Parathyroid adenoma (tissue), 2 donors: ENCODE results near the gene YBX2.
A peak's percentile ranks its signal among the peaks of the same experiment; 100 is the strongest.

ENCODE experiments used
- H2AFZ ChIP-seq: fragments of 300-600 bp; sonication (generic); one replicate; pipeline ENCODE4 v1.7.0; 2017; ENCODE audit warnings: antibody characterized with exemption, mild to moderate bottlenecking
- H3K27ac ChIP-seq: fragments of 300-600 bp; sonication (generic); one replicate; pipeline ENCODE4 v1.7.0; 2017
- H3K27me3 ChIP-seq: fragments of 300-600 bp; sonication (generic); one replicate; pipeline ENCODE4 v1.7.0; 2017; ENCODE audit warnings: low read length; ENCODE audit not compliant: control insufficient read depth, insufficient read depth
- H3K36me3 ChIP-seq: fragments of 300-600 bp; sonication (generic); one replicate; pipeline ENCODE4 v1.7.0; 2017; ENCODE audit warnings: low read length; ENCODE audit not compliant: control insufficient read depth, insufficient read depth
- H3K4me1 ChIP-seq: fragments of 300-600 bp; sonication (generic); one replicate; pipeline ENCODE4 v1.7.0; 2017; ENCODE audit warnings: control low read depth
- H3K4me2 ChIP-seq: fragments of 300-600 bp; sonication (generic); one replicate; pipeline ENCODE4 v1.7.0; 2017; ENCODE audit warnings: low read length
- H3K4me3 ChIP-seq: fragments of 300-600 bp; sonication (generic); one replicate; pipeline ENCODE4 v1.7.0; 2017; ENCODE audit warnings: low read depth, low read length
- H3K79me2 ChIP-seq: fragments of 300-600 bp; sonication (generic); one replicate; pipeline ENCODE4 v1.7.0; 2017; ENCODE audit warnings: control low read depth
- H3K9ac ChIP-seq: fragments of 300-600 bp; sonication (generic); one replicate; pipeline ENCODE4 v1.7.0; 2017; ENCODE audit warnings: mild to moderate bottlenecking
- H3K9me3 ChIP-seq: fragments of 300-600 bp; sonication (generic); one replicate; pipeline ENCODE4 v1.7.0; 2017; ENCODE audit warnings: low read length; ENCODE audit not compliant: control insufficient read depth
- TF ChIP-seq, protein P1 (sequence below): fragments of 300-600 bp; sonication (generic); IDR thresholded peaks from one replicate; pipeline ENCODE4 v1.7.0; 2017; ENCODE audit warnings: antibody characterized with exemption, mild to moderate bottlenecking
- donor health status: primary hyperparathyroidism.

YBX2 gene

DNA sequence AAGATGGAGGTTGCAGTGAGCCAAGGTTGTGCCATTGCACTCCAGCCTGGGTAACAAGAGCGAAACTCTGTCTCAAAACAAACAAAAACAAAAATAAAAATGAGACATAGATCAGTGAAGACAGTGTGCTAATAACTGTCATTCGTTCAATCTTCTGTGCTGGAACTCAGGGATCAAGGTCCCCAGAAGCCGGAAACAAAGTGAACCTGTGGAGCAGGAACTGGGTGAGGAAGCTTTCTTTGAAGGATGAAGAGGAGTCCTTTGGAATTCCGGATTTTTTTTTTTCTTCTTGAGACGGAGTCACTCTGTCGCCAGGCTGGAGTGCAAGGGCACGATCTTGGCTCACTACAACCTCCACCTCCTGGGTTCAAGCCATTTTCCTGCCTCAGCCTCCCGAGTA is 15.0 kb downstream of the YBX2 start:
- no peak overlapping the region for H3K9ac ChIP-seq
- no peaks in the 10 kb centered on the region for H3K79me2 ChIP-seq
- H3K27me3 ChIP-seq = no peaks in the 10 kb centered on the region

DNA sequence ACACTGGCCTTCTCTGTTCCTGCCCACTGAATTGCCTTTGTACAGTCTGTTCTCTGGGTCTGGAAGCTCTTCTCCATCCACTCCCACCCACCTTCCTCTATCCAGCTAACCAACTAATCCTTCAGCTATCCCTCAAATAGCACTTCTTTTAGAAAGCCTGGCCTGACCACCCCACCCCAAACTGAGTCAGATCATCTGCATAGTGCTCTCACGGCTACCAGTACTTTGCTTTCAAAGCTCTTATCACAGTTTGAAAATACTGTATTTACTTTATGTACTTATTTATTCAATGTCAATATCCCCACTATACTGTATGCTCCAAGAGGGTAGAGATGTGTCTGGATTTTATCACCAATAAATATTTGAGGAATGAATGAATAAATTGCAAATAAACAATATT is 27.7 kb downstream of the YBX2 start:
- H3K36me3 ChIP-seq = no peaks in the 10 kb centered on the region
- TF ChIP-seq, protein P1, sequence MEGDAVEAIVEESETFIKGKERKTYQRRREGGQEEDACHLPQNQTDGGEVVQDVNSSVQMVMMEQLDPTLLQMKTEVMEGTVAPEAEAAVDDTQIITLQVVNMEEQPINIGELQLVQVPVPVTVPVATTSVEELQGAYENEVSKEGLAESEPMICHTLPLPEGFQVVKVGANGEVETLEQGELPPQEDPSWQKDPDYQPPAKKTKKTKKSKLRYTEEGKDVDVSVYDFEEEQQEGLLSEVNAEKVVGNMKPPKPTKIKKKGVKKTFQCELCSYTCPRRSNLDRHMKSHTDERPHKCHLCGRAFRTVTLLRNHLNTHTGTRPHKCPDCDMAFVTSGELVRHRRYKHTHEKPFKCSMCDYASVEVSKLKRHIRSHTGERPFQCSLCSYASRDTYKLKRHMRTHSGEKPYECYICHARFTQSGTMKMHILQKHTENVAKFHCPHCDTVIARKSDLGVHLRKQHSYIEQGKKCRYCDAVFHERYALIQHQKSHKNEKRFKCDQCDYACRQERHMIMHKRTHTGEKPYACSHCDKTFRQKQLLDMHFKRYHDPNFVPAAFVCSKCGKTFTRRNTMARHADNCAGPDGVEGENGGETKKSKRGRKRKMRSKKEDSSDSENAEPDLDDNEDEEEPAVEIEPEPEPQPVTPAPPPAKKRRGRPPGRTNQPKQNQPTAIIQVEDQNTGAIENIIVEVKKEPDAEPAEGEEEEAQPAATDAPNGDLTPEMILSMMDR = no peak
- H3K27ac ChIP-seq = no peak overlapping the region
- no peaks in the 10 kb centered on the region for H3K27me3 ChIP-seq
- H3K4me2 ChIP-seq = no peak overlapping the region
- no peaks in the 10 kb centered on the region for H3K79me2 ChIP-seq
- no peak overlapping the region for H3K4me3 ChIP-seq
- H3K9ac ChIP-seq = no peak overlapping the region
- no peaks in the 10 kb centered on the region for H3K9me3 ChIP-seq
- no peak overlapping the region for H2AFZ ChIP-seq
- H3K4me1 ChIP-seq = peaks cover 9% of the 10 kb centered on the region

More for the DNA sequence above, 15.0 kb downstream of the YBX2 start:
- H2AFZ ChIP-seq = no peak overlapping the region
- H3K4me3 ChIP-seq = no peak overlapping the region
- H3K4me2 ChIP-seq = no peak overlapping the region
- no peak overlapping the region for H3K27ac ChIP-seq
- TF ChIP-seq, protein P1 = no peak
- H3K9me3 ChIP-seq = no peaks in the 10 kb centered on the region
- H3K36me3 ChIP-seq = no peaks in the 10 kb centered on the region
- peaks cover 12% of the 10 kb centered on the region for H3K4me1 ChIP-seq

DNA sequence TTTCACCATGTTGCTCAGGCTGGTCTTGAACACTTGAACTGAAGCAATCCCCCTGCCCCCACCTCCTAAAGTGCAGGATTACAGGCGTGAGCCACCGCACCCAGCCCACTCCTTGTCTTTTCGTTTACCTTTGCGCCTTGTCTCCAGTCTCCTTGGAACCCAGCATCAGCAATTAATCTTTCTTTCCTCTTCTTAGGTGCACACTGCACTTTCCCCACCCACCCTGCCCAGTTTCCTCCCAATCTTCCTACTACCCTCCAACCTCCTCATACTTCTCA is 30.7 kb downstream of the YBX2 start:
- H3K4me1 ChIP-seq = peaks cover 15% of the 10 kb centered on the region
- no peak overlapping the region for H2AFZ ChIP-seq
- no peaks in the 10 kb centered on the region for H3K9me3 ChIP-seq
- TF ChIP-seq, protein P1 = no peak
- H3K36me3 ChIP-seq = no peaks in the 10 kb centered on the region
- no peak overlapping the region for H3K27ac ChIP-seq
- peaks cover 11% of the 10 kb centered on the region for H3K79me2 ChIP-seq
- peak overlapping the region; percentile 99 for H3K4me2 ChIP-seq
- H3K27me3 ChIP-seq = no peaks in the 10 kb centered on the region
- H3K4me3 ChIP-seq = no peak overlapping the region
- H3K9ac ChIP-seq = no peak overlapping the region

DNA sequence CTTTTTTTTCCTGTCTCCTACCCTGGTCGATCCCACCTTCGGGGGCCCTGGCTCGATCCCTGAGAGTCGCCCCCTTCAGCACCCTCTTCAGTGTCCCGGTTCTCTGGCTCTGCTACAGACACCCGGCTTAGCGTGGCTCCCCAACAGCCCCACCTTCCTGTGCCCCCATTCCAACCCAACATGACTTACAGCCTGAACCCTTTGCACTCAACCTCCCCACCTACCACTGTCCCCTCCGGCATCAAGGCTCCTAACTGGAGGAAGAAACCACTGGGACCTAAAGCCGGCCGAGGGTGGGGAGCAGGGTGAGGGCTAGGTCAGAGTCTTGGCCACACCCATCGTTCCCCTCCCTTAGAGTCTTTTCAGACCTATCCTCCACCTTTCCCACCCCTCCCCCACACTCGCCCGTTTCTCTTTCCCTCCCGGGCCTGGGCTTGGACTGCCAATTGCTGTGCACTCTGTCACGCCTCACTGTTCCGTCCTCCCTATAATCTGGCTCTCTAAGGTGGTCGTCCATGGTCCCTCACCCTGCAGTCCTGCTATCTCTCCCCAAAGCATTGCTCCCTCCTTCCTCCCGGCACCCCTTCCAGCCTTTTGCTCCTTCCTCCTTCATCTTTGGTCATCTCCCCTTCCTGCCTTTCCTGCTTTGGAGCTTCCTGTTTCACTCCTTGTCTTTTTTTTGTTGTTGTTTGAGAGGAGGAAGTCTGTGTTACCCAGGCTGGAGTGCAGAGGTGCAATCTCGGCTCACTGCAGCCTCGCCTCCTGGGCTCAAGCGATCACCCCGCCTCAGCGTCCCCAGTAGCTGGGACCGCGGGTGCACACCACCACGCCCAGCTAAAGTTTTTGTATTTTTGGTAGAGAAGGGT is 31.3 kb downstream of the YBX2 start:
- TF ChIP-seq, protein P1 = no peak
- no peaks in the 10 kb centered on the region for H3K9me3 ChIP-seq
- peak overlapping the region; percentile 99 for H3K27ac ChIP-seq
- H3K4me3 ChIP-seq = peak overlapping the region; percentile 83
- no peaks in the 10 kb centered on the region for H3K27me3 ChIP-seq
- H3K36me3 ChIP-seq = no peaks in the 10 kb centered on the region
- H3K79me2 ChIP-seq = peaks cover 11% of the 10 kb centered on the region
- peak overlapping the region; percentile 97 for H2AFZ ChIP-seq
- peak overlapping the region; percentile 90 for H3K9ac ChIP-seq
- H3K4me2 ChIP-seq = peak overlapping the region; percentile 99
- H3K4me1 ChIP-seq = peaks cover 15% of the 10 kb centered on the region
